GM23248 (cell line): ENCODE measurements around the gene CIRBP. TPM values are rescaled to one million over a fixed set of nuclear protein-coding genes. Genes with fewer than 3 reads are reported as not detected.

Experiments
- DNase-seq: peaks from one replicate; pipeline ENCODE4 v3.0.0-alpha.2; 2015
- H2AFZ ChIP-seq: fragments of 200-600 bp; sonication (generic); 2 replicates; pipeline ENCODE4 v1.6.1; 2016; ENCODE audit warnings: antibody characterized with exemption
- H3F3A ChIP-seq: fragments of 200-600 bp; sonication (generic); 2 replicates; pipeline ENCODE4 v1.6.1; 2016; ENCODE audit warnings: mild to moderate bottlenecking, antibody characterized with exemption, mixed run types; ENCODE audit not compliant: insufficient read depth
- H3K27ac ChIP-seq: fragments of 200-600 bp; sonication (generic); 2 replicates; pipeline ENCODE4 v1.5.1; 2016; ENCODE audit warnings: mild to moderate bottlenecking
- H3K27me3 ChIP-seq: fragments of 200-600 bp; sonication (generic); replicated peaks from 2 replicates; pipeline ENCODE4 v1.6.1; 2016; ENCODE audit warnings: mild to moderate bottlenecking; ENCODE audit not compliant: insufficient read depth
- H3K36me3 ChIP-seq: fragments of 200-600 bp; sonication (generic); 2 replicates; pipeline ENCODE4 v1.6.1; 2016; ENCODE audit warnings: low read depth, mild to moderate bottlenecking
- H3K4me1 ChIP-seq: fragments of 200-600 bp; sonication (generic); 2 replicates; pipeline ENCODE4 v1.6.1; 2016; ENCODE audit warnings: mild to moderate bottlenecking; ENCODE audit not compliant: insufficient read depth
- H3K4me2 ChIP-seq: fragments of 200-600 bp; sonication (generic); one replicate; pipeline ENCODE4 v1.6.1; 2016; ENCODE audit warnings: mild to moderate bottlenecking; ENCODE audit not compliant: unreplicated experiment
- H3K4me3 ChIP-seq: fragments of 200-600 bp; sonication (generic); 2 replicates; pipeline ENCODE4 v1.5.1; 2016; ENCODE audit warnings: mild to moderate bottlenecking
- H3K79me2 ChIP-seq: fragments of 200-600 bp; sonication (generic); 2 replicates; pipeline ENCODE4 v1.6.1; 2016; ENCODE audit warnings: mild to moderate bottlenecking; ENCODE audit not compliant: insufficient read depth
- H3K9ac ChIP-seq: fragments of 200-600 bp; sonication (generic); 2 replicates; pipeline ENCODE4 v1.6.1; 2016; ENCODE audit warnings: mild to moderate bottlenecking
- H3K9me2 ChIP-seq: fragments of 200-600 bp; sonication (generic); 2 replicates; pipeline ENCODE4 v1.6.1; 2016; ENCODE audit warnings: mixed run types, mild to moderate bottlenecking, moderate library complexity; ENCODE audit not compliant: insufficient read depth
- H3K9me3 ChIP-seq: fragments of 200-600 bp; sonication (generic); one replicate; pipeline ENCODE4 v1.6.1; 2017; ENCODE audit warnings: low read depth
- H4K20me1 ChIP-seq: fragments of 200-600 bp; sonication (generic); 2 replicates; pipeline ENCODE4 v1.6.0; 2016; ENCODE audit not compliant: insufficient read depth
- EZH2 ChIP-seq: fragments of 200-600 bp; sonication (generic); IDR thresholded peaks from 2 replicates; pipeline ENCODE4 v1.6.1; 2018; ENCODE audit warnings: antibody characterized with exemption, mild to moderate bottlenecking; ENCODE audit not compliant: insufficient read depth, poor library complexity, severe bottlenecking
- EZH2phosphoT487 ChIP-seq: fragments of 200-600 bp; sonication (generic); IDR thresholded peaks from 2 replicates; pipeline ENCODE4 v1.6.1; 2018; ENCODE audit warnings: antibody characterized with exemption, moderate library complexity, mild to moderate bottlenecking, low read depth; ENCODE audit not compliant: insufficient read depth
- WGBS, 2 experiments: methylation state at CpG; one replicate each; pipeline ENCODE4 v1.1.6; 2015 to 2017; ENCODE audit warnings: low lambda C conversion rate in 2 of 2, low coverage in 1 of 2; ENCODE audit errors: missing lambda C conversion rate in 2 of 2; 5-methylcytosine and 5-hydroxymethylcytosine counted together
- in situ Hi-C: fragments of 300-500 bp; cut with MboI; formaldehyde crosslinking; loops from 2 replicates; pipeline ENCODE4 v1.15.0; 2020
- polyA plus RNA-seq: library from polyadenylated mRNA; unstranded; fragments of >200 nt; fragmentation: Nextera tagmentation; extraction: Ambion mirVana; gene quantifications from 2 replicates; pipeline ENCODE4 v1.2.1, GENCODE V29; 2016
- total RNA-seq: library from RNA; depleted of rRNA; stranded (reverse); fragments of >200 nt; shearing (Covaris generic); gene quantifications from 2 replicates; pipeline ENCODE4 v1.2.3, GENCODE V29; 2014

Gene CIRBP
- total and polyA plus RNA-seq, 2 experiments from 2014 or later: 185 to 392 TPM

DNA sequence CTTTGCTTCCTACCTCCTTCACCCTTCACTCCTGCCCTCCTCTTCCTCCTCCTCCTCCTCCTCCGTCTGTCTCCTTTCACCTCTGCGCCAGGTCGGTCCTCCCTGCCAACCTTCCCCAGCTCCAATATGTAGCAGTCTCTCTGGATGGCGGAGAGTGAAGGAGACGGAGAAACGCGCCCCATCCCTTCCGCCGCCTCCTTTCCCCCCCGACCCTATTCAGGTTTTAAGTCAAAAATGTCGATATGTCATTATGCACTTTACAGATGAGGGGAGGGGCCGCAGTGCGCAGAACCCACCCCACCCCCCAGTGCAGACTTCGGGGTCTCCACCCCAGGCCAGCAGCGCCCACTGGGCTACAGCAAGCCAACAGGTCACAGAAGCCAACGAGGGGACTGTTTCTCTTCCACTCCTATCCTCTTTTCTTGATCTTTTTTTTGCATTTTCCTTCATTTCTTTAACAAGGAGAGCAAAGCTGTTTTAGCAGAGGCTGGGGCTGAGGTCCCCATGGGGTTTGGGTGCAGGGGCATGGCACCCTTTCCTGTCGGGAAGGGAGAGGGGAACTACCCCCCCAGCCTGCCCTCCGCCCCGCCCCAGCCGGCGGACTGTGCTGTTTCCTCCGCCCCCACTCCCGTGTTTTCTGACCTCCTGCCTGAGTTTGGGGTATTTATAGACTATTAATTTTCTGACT is 11.5 kb upstream of the CIRBP start:
- Histone ChIP-seq H4K20me1 (no peaks in the 10 kb centered on the region), H3K4me3 (no peak overlapping the region), H3K9me2 (no peaks in the 10 kb centered on the region), H3K36me3 (peaks cover 35% of the 10 kb centered on the region), H3K27ac (peak overlapping the region; percentile 98), H3K4me1 (peaks cover 52% of the 10 kb centered on the region), H3K27me3 (no peaks in the 10 kb centered on the region), H3K4me2 (peak overlapping the region; percentile 36), H3K79me2 (peaks cover 50% of the 10 kb centered on the region), H2AFZ (no peak overlapping the region), H3K9ac (peak overlapping the region; percentile 94), H3K9me3 (no peaks in the 10 kb centered on the region), H3F3A (peaks cover 45% of the 10 kb centered on the region)
- in situ Hi-C loops: no loop called here
- DNase-seq: peak; percentile 32
- TF ChIP-seq EZH2phosphoT487 (no peak), EZH2 (no peak)
- WGBS, 2 experiments: 65 to 76% methylated on average over 20 to 23 of the region's 23 CpGs

DNA sequence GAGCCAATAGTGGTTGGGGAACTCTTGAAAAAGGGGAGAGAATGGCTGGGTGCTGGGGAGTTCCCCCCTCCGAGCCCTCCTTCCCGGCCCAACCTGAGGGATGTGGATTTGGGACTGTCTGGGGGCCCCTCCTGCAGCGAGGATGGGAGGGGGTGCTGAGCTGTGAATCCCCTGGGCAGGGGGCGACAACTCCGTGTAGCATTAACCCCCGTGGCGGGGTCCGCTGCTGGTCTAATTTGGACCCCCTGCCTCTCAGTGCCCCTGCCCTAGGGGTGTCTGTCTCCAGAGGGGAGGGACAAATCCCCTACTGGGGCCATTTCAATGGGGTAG is 11.0 kb upstream of the CIRBP start:
- Histone ChIP-seq H3K4me2 (no peak overlapping the region), H3K27me3 (no peaks in the 10 kb centered on the region), H3K4me3 (no peak overlapping the region), H3K36me3 (peaks cover 35% of the 10 kb centered on the region), H3K4me1 (peaks cover 55% of the 10 kb centered on the region), H4K20me1 (no peaks in the 10 kb centered on the region), H3K79me2 (peaks cover 50% of the 10 kb centered on the region), H3K9me2 (no peaks in the 10 kb centered on the region), H3K9ac (peak overlapping the region; percentile 94), H3K27ac (peak overlapping the region; percentile 98), H3F3A (peaks cover 46% of the 10 kb centered on the region), H2AFZ (no peak overlapping the region), H3K9me3 (no peaks in the 10 kb centered on the region)
- DNase-seq: no peak
- 64 to 75% methylated on average over 8 of the region's 8 CpGs for WGBS, 2 experiments
- TF ChIP-seq EZH2 (no peak), EZH2phosphoT487 (no peak)
- in situ Hi-C loops: no loop called here

DNA sequence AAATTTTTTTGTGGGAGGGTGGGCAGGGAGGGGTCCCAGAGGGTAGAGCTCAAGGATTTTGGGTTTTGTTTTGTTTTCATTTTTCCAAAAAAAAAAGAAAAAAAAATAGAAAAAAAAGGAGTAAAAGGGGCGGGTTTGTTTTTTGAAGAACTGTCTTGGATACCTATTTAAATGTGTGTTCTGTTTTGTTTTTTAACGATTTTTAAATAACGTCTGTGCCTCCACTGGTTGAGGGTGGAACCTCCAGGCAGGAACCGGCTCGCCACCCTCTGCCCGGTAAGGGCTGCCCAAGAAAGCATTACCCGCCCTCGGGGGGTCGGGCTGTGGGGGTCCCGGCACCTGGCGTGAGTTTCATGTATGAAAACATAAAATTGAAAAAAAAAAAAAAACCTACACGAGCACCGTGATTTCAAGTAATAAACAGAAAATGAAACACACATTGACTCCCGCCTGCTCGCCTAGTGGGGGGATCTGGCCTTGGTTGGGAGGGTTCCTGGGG is 10.4 kb upstream of the CIRBP start:
- H3K9me3 ChIP-seq: no peaks in the 10 kb centered on the region
- no peaks in the 10 kb centered on the region for H3K27me3 ChIP-seq
- no peaks in the 10 kb centered on the region for H4K20me1 ChIP-seq
- no peaks in the 10 kb centered on the region for H3K9me2 ChIP-seq
- peak overlapping the region; percentile 98 for H3K27ac ChIP-seq
- no peak overlapping the region for H3K4me3 ChIP-seq
- no peak for TF ChIP-seq EZH2phosphoT487
- TF ChIP-seq EZH2: no peak
- WGBS, 2 experiments: 21 to 22% methylated on average over 15 of the region's 15 CpGs
- peaks cover 52% of the 10 kb centered on the region for H3F3A ChIP-seq
- peak overlapping the region; percentile 94 for H3K9ac ChIP-seq
- H3K4me2 ChIP-seq: no peak overlapping the region
- in situ Hi-C loops: no loop called here
- H3K36me3 ChIP-seq: peaks cover 35% of the 10 kb centered on the region
- DNase-seq: peak; percentile 51
- H3K4me1 ChIP-seq: peaks cover 51% of the 10 kb centered on the region
- H3K79me2 ChIP-seq: peaks cover 46% of the 10 kb centered on the region
- no peak overlapping the region for H2AFZ ChIP-seq

DNA sequence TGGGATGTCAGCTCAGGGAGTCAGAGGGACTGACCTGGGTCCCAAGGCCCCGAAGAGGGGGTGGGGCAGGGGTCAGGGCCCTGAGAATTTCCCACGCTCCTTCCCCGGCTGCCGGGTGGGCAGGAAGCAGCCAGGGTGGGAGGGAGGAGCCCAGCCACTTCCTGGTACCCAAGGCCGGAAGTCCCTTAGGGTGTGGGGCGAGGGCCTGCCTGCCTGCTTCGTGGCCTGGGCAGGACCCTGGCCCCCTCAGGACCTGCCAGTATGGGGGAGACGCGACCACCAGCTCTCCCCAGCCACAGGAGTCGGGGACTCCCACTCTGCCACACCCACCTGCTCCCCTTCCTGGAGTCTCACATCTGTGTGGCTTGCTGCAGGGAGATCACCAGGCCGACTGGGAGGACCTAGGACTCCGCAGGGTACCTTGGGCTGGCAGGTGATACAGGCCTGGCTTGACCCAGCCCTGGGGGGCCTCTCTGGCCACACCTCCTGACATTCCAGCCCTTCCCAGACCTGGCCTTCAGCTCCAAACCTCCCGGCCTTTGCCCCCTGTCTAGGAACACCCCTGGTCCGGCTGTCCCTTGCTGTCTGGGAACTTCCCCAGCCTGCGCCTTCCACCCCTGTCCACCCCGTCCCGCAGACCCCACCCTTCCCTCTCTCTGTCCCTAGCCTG is 9.8 kb upstream of the CIRBP start:
- Histone ChIP-seq H3K79me2 (peaks cover 40% of the 10 kb centered on the region), H3K9me2 (no peaks in the 10 kb centered on the region), H3K27ac (peak overlapping the region; percentile 98), H3K36me3 (peaks cover 33% of the 10 kb centered on the region), H2AFZ (no peak overlapping the region), H3K4me1 (peaks cover 47% of the 10 kb centered on the region), H3K27me3 (no peaks in the 10 kb centered on the region), H3K4me2 (no peak overlapping the region), H3K4me3 (no peak overlapping the region), H3K9ac (peak overlapping the region; percentile 94), H4K20me1 (no peaks in the 10 kb centered on the region), H3F3A (peaks cover 55% of the 10 kb centered on the region), H3K9me3 (no peaks in the 10 kb centered on the region)
- WGBS, 2 experiments: 29 to 35% methylated on average over 14 to 17 of the region's 17 CpGs
- DNase-seq: peak; percentile 74
- in situ Hi-C loops: no loop called here
- TF ChIP-seq EZH2phosphoT487 (no peak), EZH2 (no peak)
